Measurements from ENCODE around the gene YLPM1.

The YLPM1 gene

GRCh38 chr14:74762917-74763802 is at the start of gene YLPM1:
Gene YLPM1, plus strand, starts transcription at chr14:74763316. Its CDS starts 174 bp downstream, at chr14:74763490.
- peaks cover 18% of the 10 kb centered on the region for H3K4me1 ChIP-seq (ENCODE audit: control insufficient read depth, insufficient read depth, low read length, unreplicated experiment)
- peaks cover 7% of the 10 kb centered on the region for H3K36me3 ChIP-seq (ENCODE audit: insufficient read depth, low read length)
- H3K27me3 ChIP-seq (ENCODE audit: insufficient read depth, low read length) = no peaks in the 10 kb centered on the region
- peak within 1 kb of the TSS; percentile 73 for H3K27ac ChIP-seq (ENCODE audit: low read depth, low read length)
- peaks cover 49% of the 10 kb centered on the region for H3K79me2 ChIP-seq (ENCODE audit: control insufficient read depth, insufficient read depth, low read length, unreplicated experiment)
- H3K4me3 ChIP-seq (ENCODE audit: low read depth, low read length) = peak within 1 kb of the TSS; percentile 97
- H2AFZ ChIP-seq (ENCODE audit: low read length, unreplicated experiment) = peak within 1 kb of the TSS; percentile 98

- Histone ChIP-seq H3K36me3 (ENCODE audit: insufficient read depth, low read length) (peaks cover 12% of the 10 kb centered on the region), H3K79me2 (ENCODE audit: control insufficient read depth, insufficient read depth, low read length, unreplicated experiment) (peaks cover 59% of the 10 kb centered on the region), H2AFZ (ENCODE audit: low read length, unreplicated experiment) (peak overlapping the region; percentile 35), H3K4me1 (ENCODE audit: control insufficient read depth, insufficient read depth, low read length, unreplicated experiment) (peaks cover 9% of the 10 kb centered on the region), H3K27me3 (ENCODE audit: insufficient read depth, low read length) (no peaks in the 10 kb centered on the region), H3K27ac (ENCODE audit: low read depth, low read length) (peak overlapping the region; percentile 60), H3K4me3 (ENCODE audit: low read depth, low read length) (peak overlapping the region; percentile 88)
Observed at GRCh38 chr14:74713395-74713735, 49.8 kb upstream of the YLPM1 start.

GRCh38 chr14:74720526-74720925 is 42.6 kb upstream of the YLPM1 start:
- 0 out of 2 replicates have a peak overlapping the region, but pooled peaks have one; percentile 14 for H3K27ac ChIP-seq (ENCODE audit: low read depth, low read length)
- H3K4me3 ChIP-seq (ENCODE audit: low read depth, low read length) = no peak overlapping the region
- H3K36me3 ChIP-seq (ENCODE audit: insufficient read depth, low read length) = peaks cover 9% of the 10 kb centered on the region
- H3K79me2 ChIP-seq (ENCODE audit: control insufficient read depth, insufficient read depth, low read length, unreplicated experiment) = no peaks in the 10 kb centered on the region
- H3K4me1 ChIP-seq (ENCODE audit: control insufficient read depth, insufficient read depth, low read length, unreplicated experiment) = no peaks in the 10 kb centered on the region
- H3K27me3 ChIP-seq (ENCODE audit: insufficient read depth, low read length) = no peaks in the 10 kb centered on the region
- no peak overlapping the region for H2AFZ ChIP-seq (ENCODE audit: low read length, unreplicated experiment)

GRCh38 chr14:74723134-74723533 is 40.0 kb upstream of the YLPM1 start:
- Histone ChIP-seq H3K4me3 (ENCODE audit: low read depth, low read length) (no peak overlapping the region), H3K36me3 (ENCODE audit: insufficient read depth, low read length) (peaks cover 10% of the 10 kb centered on the region), H3K79me2 (ENCODE audit: control insufficient read depth, insufficient read depth, low read length, unreplicated experiment) (no peaks in the 10 kb centered on the region), H2AFZ (ENCODE audit: low read length, unreplicated experiment) (no peak overlapping the region), H3K27ac (ENCODE audit: low read depth, low read length) (no peak overlapping the region), H3K27me3 (ENCODE audit: insufficient read depth, low read length) (no peaks in the 10 kb centered on the region), H3K4me1 (ENCODE audit: control insufficient read depth, insufficient read depth, low read length, unreplicated experiment) (no peaks in the 10 kb centered on the region)

GRCh38 chr14:74732387-74732786 is 30.7 kb upstream of the YLPM1 start:
- H3K36me3 ChIP-seq (ENCODE audit: insufficient read depth, low read length) = peaks cover 17% of the 10 kb centered on the region
- no peak overlapping the region for H3K27ac ChIP-seq (ENCODE audit: low read depth, low read length)
- H3K4me1 ChIP-seq (ENCODE audit: control insufficient read depth, insufficient read depth, low read length, unreplicated experiment) = peaks cover 3% of the 10 kb centered on the region
- no peak overlapping the region for H3K4me3 ChIP-seq (ENCODE audit: low read depth, low read length)
- H2AFZ ChIP-seq (ENCODE audit: low read length, unreplicated experiment) = no peak overlapping the region
- no peaks in the 10 kb centered on the region for H3K27me3 ChIP-seq (ENCODE audit: insufficient read depth, low read length)
- no peaks in the 10 kb centered on the region for H3K79me2 ChIP-seq (ENCODE audit: control insufficient read depth, insufficient read depth, low read length, unreplicated experiment)

GRCh38 chr14:74733221-74733620 is 29.9 kb upstream of the YLPM1 start:
- no peak overlapping the region for H2AFZ ChIP-seq (ENCODE audit: low read length, unreplicated experiment)
- H3K27me3 ChIP-seq (ENCODE audit: insufficient read depth, low read length) = no peaks in the 10 kb centered on the region
- peaks cover 17% of the 10 kb centered on the region for H3K36me3 ChIP-seq (ENCODE audit: insufficient read depth, low read length)
- H3K4me1 ChIP-seq (ENCODE audit: control insufficient read depth, insufficient read depth, low read length, unreplicated experiment) = peaks cover 9% of the 10 kb centered on the region
- no peak overlapping the region for H3K27ac ChIP-seq (ENCODE audit: low read depth, low read length)
- no peak overlapping the region for H3K4me3 ChIP-seq (ENCODE audit: low read depth, low read length)
- H3K79me2 ChIP-seq (ENCODE audit: control insufficient read depth, insufficient read depth, low read length, unreplicated experiment) = no peaks in the 10 kb centered on the region

- Histone ChIP-seq H3K79me2 (ENCODE audit: control insufficient read depth, insufficient read depth, low read length, unreplicated experiment) (no peaks in the 10 kb centered on the region), H3K27ac (ENCODE audit: low read depth, low read length) (no peak overlapping the region), H2AFZ (ENCODE audit: low read length, unreplicated experiment) (no peak overlapping the region), H3K4me1 (ENCODE audit: control insufficient read depth, insufficient read depth, low read length, unreplicated experiment) (peaks cover 14% of the 10 kb centered on the region), H3K4me3 (ENCODE audit: low read depth, low read length) (no peak overlapping the region), H3K36me3 (ENCODE audit: insufficient read depth, low read length) (peaks cover 30% of the 10 kb centered on the region), H3K27me3 (ENCODE audit: insufficient read depth, low read length) (no peaks in the 10 kb centered on the region)
Observed at GRCh38 chr14:74735125-74735524, 28.0 kb upstream of the YLPM1 start.

- Histone ChIP-seq H3K79me2 (ENCODE audit: control insufficient read depth, insufficient read depth, low read length, unreplicated experiment) (no peaks in the 10 kb centered on the region), H3K27me3 (ENCODE audit: insufficient read depth, low read length) (no peaks in the 10 kb centered on the region), H3K36me3 (ENCODE audit: insufficient read depth, low read length) (peaks cover 23% of the 10 kb centered on the region), H3K4me1 (ENCODE audit: control insufficient read depth, insufficient read depth, low read length, unreplicated experiment) (peaks cover 14% of the 10 kb centered on the region), H3K4me3 (ENCODE audit: low read depth, low read length) (no peak overlapping the region), H3K27ac (ENCODE audit: low read depth, low read length) (peak overlapping the region; percentile 79), H2AFZ (ENCODE audit: low read length, unreplicated experiment) (no peak overlapping the region)
Observed at GRCh38 chr14:74737753-74738325, 25.3 kb upstream of the YLPM1 start.

GRCh38 chr14:74739293-74740030 is 23.7 kb upstream of the YLPM1 start:
- H3K79me2 ChIP-seq (ENCODE audit: control insufficient read depth, insufficient read depth, low read length, unreplicated experiment) = no peaks in the 10 kb centered on the region
- H3K4me1 ChIP-seq (ENCODE audit: control insufficient read depth, insufficient read depth, low read length, unreplicated experiment) = peaks cover 14% of the 10 kb centered on the region
- H3K27me3 ChIP-seq (ENCODE audit: insufficient read depth, low read length) = no peaks in the 10 kb centered on the region
- H3K36me3 ChIP-seq (ENCODE audit: insufficient read depth, low read length) = peaks cover 19% of the 10 kb centered on the region
- H3K4me3 ChIP-seq (ENCODE audit: low read depth, low read length) = no peak overlapping the region
- H3K27ac ChIP-seq (ENCODE audit: low read depth, low read length) = no peak overlapping the region
- H2AFZ ChIP-seq (ENCODE audit: low read length, unreplicated experiment) = no peak overlapping the region

GRCh38 chr14:74747237-74747636 is 15.9 kb upstream of the YLPM1 start:
- H3K36me3 ChIP-seq (ENCODE audit: insufficient read depth, low read length) = no peaks in the 10 kb centered on the region
- H3K79me2 ChIP-seq (ENCODE audit: control insufficient read depth, insufficient read depth, low read length, unreplicated experiment) = no peaks in the 10 kb centered on the region
- H3K27me3 ChIP-seq (ENCODE audit: insufficient read depth, low read length) = no peaks in the 10 kb centered on the region
- H2AFZ ChIP-seq (ENCODE audit: low read length, unreplicated experiment) = no peak overlapping the region
- H3K4me1 ChIP-seq (ENCODE audit: control insufficient read depth, insufficient read depth, low read length, unreplicated experiment) = no peaks in the 10 kb centered on the region
- no peak overlapping the region for H3K4me3 ChIP-seq (ENCODE audit: low read depth, low read length)
- H3K27ac ChIP-seq (ENCODE audit: low read depth, low read length) = no peak overlapping the region

All from ACC112 (cell line).